CD4-positive, alpha-beta T cell treated with Interferon alpha-2 for 1 hour (primary cell): ENCODE measurements around the gene DHX34.
A peak's percentile ranks its signal among the peaks of the same experiment; 100 is the strongest.
"Not testable (repeated sequence)": the region's sequence is repeated elsewhere in the genome, so short reads cannot be mapped to it uniquely, and the experiment has no call there.

Experiments
- DNase-seq, 2 donors: peaks; one replicate each; pipeline ENCODE4 v3.0.0-alpha.2; 2020 to 2022

DHX34 gene

GRCh38 chr19:47324502-47324901, 24.6 kb upstream of the DHX34 start:
- peak in 1 of 2 donors; percentile 61 for DNase-seq

GRCh38 chr19:47330466-47330869, 18.6 kb upstream of the DHX34 start:
- DNase-seq = no peak

- DNase-seq = no peak
Observed at GRCh38 chr19:47331490-47331889, 17.6 kb upstream of the DHX34 start.

DNA sequence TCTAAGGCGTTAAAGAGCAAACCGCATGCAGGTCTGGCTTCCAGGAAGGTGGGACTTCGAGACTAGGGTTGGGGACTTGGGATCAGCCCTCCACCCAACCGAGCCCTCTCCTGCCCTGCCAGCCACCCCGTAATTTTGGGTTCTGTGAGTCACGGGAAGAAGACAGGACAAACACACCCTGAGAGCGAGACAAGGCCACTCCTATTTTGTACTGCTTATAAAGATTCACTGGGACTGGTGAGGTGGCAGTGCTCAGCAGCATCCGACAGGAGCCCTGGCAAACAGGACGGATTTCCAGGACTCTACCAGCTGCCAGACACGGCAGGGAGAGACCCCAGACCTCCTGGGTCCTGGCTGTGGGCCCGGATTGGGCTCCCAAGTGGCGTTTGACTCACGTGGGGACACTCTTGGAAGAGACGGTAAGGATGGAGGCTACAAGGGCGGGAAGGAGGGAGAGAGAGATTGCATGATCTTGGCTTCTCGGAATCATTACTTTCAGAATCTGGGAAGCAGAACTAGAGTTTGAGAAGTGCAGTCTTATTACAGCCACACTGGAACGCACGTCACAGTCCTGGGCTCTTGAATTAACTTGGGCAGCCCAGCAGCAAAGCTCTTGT, 17.1 kb upstream of the DHX34 start, which contains the start of gene C5AR2:
TSS of gene C5AR2 (plus strand) at position 245 of the 617 bp plus-strand sequence. CDS start 8,625 bp downstream, outside the sequence.
- DNase-seq = no peak

- peak; percentile 46 to 67 for DNase-seq
Observed at GRCh38 chr19:47336765-47337718, 12.1 kb upstream of the DHX34 start.

DNA sequence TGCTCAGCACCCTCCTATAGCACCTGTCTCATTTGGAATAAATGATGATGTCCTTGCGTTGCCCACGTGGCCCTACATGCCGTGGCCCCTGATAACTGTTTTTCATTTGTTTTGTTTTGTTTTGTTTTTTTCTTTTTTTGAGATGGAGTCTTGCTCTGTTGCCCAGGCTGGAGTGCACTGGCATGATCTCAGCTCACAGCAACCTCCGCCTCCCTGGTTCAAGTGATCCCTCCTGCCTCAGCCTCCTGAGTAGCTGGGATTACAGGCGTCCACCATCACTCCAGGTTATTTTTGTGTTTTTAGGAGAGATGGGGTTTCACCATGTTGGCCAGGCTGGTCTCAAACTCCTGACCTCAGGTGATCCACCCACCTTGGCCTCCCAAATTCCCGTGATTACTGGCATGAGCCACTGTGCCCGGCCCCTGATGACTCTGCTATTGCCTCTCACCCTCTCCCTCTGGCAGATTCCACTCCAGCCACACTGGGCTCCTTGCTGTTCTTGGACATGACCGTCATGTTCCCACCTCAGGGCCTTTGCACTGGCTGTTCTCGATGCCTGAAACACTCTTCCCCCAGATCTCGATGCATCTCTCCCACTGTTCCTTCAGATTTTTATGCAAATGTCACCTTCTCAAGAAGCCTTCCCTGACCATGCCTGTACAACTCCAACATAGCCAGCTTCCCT, 9.8 kb upstream of the DHX34 start:
- DNase-seq = no peak

DNA sequence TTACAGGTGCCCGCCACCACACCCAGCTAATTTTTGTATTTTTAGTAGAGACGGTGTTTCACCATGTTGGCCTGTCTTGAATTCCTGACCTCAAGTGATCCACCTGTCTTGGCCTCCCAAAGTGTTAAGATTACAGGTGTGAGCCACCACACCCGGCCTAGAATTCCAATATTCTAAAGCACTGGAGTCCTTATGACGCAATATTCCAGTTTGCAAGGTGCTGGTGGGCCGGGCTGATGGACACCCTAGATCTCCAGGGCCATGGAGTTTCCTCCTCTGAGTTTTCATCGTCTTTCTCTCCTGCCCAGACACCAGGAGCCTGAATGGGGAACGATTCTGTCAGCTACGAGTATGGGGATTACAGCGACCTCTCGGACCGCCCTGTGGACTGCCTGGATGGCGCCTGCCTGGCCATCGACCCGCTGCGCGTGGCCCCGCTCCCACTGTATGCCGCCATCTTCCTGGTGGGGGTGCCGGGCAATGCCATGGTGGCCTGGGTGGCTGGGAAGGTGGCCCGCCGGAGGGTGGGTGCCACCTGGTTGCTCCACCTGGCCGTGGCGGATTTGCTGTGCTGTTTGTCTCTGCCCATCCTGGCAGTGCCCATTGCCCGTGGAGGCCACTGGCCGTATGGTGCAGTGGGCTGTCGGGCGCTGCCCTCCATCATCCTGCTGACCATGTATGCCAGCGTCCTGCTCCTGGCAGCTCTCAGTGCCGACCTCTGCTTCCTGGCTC, 8.5 kb upstream of the DHX34 start:
- no peak for DNase-seq

GRCh38 chr19:47341734-47342133, 7.4 kb upstream of the DHX34 start:
- DNase-seq = no peak

- DNase-seq = no peak
Observed at GRCh38 chr19:47343194-47343802, 5.8 kb upstream of the DHX34 start.

DNA sequence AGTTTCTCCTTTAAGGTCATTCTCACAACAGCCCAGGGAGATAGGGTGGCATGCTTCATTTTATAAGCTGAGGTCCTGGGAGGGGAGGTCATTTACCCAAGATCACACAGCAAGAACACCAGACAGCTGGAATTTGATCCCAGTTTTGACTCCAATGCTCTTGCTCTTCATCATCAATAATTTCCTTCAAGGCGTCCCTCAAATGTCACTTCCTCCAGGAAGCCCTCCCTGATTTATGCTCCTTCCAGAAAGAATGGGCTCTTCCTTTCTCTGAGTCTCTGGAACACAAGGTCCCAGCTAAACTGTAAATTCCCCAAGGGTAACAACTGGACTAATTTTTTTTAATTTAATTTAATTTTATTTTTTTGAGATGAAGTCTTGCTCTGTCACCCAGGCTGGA, 4.7 kb upstream of the DHX34 start:
- no peak for DNase-seq

GRCh38 chr19:47346024-47346423, 3.1 kb upstream of the DHX34 start:
- not testable (repeated sequence) for DNase-seq

GRCh38 chr19:47350630-47351029, 1.5 kb downstream of the DHX34 start:
- no peak for DNase-seq

DNA sequence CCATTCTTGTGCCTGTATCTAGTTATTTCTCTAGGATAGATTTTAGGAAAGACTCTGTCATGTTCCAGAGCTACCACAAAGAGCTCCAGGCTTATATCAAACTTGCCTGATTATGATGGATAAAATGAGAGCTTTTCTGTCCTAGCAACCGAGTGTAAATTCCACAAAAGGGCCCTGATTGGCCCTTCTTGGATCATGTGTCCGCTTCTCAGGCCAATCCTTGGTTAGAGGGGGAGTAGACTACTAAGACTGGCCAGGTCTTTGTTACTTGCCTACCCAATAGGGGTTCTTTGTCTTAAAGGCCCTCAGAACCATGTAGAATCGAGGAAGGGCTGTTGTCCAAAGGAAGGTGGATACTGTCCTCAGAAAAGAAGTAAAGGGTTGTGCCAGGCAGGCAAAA, 2.4 kb downstream of the DHX34 start:
- peak in 1 of 2 donors; percentile 24 for DNase-seq

- DNase-seq = no peak
Observed at GRCh38 chr19:47352095-47352494, 3.0 kb downstream of the DHX34 start.

DNA sequence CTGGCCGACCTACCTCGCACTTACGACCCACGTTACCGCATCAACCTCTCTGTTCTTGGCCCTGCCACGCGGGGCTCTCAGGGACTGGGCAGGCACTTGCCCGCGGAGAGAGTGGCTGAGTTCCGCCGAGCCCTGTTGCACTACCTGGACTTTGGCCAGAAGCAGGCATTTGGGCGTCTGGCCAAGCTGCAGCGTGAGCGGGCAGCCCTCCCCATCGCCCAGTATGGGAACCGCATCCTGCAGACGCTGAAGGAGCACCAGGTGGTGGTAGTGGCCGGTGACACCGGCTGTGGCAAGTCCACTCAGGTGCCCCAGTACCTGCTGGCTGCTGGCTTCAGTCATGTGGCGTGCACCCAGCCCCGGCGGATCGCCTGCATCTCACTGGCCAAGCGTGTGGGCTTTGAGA, 4.2 kb downstream of the DHX34 start:
- no peak for DNase-seq

GRCh38 chr19:47356900-47357299, 7.8 kb downstream of the DHX34 start:
- DNase-seq = no peak

- no peak for DNase-seq
Observed at GRCh38 chr19:47357788-47358680, 8.9 kb downstream of the DHX34 start.

DNA sequence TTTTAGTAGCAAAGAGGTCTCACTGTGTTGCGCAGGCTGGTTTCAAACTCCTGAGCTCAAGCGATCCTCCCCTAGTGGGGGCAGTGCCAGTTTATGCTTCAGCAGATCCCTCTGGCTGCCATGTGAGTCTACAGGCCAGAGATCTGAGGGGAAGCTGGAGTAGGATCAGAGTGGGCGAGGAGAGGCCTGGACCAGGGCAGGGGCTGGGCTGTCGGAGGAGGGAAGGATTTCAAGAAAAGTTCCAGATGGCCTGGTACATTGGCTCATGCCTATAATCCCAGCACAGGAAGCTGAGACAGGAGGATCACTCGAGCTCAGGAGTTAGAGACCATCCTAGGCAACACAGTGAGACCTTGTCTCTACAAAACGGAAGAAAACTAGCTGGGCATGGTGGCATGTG, 9.8 kb downstream of the DHX34 start:
- no peak for DNase-seq

DNA sequence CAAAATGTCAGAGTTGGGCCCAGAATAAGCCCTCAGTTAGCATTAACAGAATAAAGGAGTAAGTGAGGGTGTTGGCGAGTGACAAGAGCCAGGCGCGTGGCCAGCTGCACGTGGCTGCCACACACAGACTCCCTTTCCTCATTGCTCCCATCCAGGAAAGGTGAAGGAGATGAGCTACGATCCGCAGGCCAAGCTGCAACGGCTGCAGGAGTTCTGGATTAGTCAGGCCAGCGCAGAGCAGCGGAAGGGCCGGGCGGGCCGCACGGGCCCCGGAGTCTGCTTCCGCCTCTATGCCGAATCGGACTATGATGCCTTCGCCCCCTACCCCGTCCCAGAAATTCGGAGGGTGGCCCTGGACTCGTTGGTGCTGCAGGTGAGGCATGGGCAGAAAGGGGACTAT, 13.2 kb downstream of the DHX34 start:
- DNase-seq = no peak

DNA sequence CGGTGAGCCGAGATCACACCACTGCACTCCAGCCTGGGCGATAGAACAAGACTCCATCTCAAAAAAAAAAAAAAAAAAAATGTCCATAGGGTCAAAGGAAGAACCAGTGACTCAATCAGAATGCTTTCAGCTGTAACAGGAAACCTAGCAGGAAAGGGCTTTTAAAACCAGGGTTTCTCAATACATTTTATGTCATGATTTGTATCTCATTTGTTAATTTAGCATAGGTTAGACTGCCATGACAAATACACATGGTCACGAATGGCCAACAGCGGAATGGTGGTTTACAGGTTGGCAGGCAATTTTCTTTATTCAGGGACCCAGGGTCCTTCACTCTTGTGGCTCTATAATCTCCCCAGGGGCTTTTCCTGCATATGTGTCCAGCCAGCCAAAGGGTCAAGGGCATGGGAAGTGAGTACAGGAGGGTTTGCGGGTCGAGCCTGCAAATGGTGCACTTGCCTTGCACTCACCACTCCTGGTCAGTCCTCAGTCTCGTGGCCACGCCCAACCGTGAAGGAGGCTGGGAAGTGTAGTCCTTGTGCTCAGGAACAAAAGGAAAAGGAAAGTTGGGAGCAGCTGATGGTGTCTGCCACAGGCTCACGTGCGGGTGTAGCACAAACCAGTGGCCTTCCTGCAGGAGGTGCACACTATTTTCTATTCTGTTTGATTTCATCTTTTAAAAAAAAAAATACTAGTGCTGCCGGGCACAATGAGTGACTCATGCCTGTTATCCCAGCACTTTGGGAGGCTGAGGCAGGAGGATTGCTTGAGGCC, 14.8 kb downstream of the DHX34 start:
- DNase-seq = no peak
